ENCODE results near the gene GMDS.

Gene GMDS

DNA sequence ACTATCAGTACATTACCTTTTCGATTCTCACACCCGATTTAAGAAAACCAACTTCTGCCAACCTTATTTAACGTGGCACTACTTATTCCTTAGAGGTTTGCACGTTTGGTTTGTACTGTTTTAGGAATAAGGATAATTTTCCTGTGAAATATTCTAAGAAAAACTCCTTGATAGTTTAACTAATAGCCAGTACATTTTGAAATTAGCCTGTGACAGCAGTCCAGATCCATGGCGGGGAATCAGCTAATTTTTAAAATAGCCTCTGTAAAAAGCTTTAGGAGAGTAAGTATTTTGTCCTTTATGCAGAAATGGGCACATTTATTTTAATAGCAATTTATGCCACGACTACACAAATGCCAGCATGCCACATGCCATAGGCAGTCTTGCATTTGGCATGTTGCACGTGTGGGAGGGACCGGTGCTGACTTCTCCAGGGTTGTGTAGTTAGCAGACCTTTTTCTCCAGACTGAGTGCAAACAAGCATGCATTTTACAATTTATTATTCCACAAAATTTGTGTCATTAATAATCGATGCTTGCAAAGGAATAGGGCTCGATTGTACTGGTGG, 629.5 kb downstream of the GMDS start:
- DNase-seq (ENCODE audit: low read depth in 3 of 3), result no peak

DNA sequence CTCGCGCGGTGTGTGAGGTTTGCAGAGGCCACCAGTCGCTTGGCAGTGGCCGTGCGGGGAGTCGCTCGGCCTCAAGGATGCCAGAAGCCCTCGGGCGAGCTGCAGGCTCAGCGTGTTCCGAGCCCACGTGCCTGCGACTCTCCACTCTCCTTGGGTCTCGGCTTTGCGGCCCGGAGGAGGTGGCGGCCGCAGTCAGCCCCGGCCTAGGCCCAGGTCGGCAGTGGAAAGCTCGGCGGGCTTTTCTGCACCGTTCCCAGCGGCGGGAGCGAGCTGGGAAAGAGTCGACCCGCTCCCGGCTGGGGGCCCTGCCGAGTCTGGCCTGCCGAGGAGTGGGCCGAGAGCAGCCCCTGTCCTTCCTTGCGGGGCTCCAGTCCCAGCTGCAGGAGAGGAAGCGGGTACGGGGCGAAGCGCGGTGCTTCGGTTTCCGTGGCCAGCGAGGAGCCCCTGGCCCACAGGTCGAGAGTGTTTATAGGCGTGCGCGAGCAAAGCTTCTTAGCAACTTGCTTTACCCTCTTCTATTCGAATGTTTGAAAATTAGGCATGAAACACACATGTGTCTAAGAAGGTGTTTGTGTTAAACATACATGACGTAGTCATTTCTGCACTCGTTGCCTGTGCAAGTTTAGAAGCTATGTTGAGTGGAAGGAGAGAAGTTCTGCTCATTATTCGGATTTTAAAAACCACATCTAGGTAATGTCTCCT, 630.1 kb downstream of the GMDS start:
- no peak for DNase-seq (ENCODE audit: low read depth in 3 of 3)

DNA sequence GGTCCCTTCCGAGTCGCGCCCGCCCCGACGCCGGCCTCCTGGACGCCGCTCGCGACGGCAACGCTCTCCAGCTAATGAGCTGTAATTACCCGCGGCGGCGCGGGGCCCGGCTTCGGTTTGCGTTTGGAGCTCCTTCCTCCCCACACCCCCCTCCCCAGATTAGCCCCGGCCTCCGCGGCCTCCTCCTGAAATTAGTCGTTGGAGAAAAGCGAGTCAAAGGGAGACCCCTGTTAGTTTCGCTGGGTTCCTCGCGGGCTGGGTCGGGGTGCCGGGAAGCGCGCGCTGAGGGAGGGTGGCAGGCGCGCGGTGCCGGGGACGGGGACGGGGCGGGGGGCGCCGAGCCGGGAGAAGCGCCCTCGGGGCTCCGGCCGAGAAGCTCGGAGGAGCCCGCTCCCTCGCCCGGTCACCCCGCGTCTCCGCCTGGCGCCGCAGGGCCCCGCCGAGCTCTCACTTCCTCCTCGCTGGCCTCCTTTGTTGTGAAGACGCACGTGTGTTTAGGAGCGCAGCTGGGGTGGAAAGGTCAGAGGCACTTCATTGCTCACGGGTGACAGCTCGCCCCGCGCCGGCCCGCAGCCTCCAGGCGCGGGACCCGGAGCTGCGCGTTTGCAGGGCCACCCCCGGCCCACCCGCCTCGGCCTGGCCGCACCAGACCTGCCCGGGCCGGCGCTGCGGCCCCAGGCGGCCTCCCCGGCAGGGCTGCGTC, 630.8 kb downstream of the GMDS start:
- DNase-seq (ENCODE audit: low read depth in 3 of 3), result no peak

DNA sequence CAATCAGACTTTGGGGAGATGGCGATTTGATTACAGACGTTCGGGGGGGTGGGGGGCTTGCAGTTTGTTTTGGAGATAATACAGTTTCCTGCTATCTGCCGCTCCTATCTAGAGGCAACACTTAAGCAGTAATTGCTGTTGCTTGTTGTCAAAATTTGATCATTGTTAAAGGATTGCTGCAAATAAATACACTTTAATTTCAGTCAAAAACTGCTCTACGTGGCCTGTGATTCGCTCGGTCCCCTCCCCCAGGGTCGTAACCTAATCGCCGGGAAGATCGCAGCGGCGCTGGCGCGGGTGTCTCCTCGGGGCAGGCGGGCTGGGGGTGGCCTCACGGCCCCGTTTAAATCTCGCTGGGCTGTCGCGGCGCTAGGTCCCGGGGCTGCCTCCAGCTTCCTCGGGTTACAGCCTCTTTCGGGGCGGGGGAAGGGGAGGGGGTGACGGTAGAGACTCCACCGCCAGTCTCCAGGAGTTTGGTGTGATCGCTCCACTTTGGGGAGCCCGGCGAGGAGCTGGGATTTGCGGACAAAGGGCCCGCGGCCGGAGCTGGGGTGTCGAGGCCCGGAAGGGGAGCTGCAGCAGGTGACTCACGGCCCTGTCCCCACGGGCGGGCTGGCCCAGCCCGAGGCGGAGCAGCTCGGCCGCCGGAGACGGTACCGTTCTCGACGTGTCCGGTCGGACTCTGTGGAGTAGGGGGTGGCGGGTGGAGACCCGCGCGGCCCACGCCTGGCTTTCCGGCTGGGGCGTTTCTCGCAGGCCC, 631.5 kb downstream of the GMDS start:
- DNase-seq (ENCODE audit: low read depth in 3 of 3), result no peak

DNA sequence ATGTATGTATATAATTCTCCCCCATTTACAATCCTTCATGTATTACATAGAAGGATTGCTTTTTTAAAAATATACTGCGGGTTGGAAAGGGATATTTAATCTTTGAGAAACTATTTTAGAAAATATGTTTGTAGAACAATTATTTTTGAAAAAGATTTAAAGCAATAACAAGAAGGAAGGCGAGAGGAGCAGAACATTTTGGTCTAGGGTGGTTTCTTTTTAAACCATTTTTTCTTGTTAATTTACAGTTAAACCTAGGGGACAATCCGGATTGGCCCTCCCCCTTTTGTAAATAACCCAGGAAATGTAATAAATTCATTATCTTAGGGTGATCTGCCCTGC, 632.1 kb downstream of the GMDS start:
- DNase-seq (ENCODE audit: low read depth in 3 of 3), result no peak

DNA sequence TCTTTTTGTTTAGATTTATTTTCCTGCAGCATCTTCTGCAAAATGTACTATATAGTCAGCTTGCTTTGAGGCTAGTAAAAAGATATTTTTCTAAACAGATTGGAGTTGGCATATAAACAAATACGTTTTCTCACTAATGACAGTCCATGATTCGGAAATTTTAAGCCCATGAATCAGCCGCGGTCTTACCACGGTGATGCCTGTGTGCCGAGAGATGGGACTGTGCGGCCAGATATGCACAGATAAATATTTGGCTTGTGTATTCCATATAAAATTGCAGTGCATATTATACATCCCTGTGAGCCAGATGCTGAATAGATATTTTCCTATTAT, 632.5 kb downstream of the GMDS start:
- DNase-seq (ENCODE audit: low read depth in 3 of 3), result no peak

DNA sequence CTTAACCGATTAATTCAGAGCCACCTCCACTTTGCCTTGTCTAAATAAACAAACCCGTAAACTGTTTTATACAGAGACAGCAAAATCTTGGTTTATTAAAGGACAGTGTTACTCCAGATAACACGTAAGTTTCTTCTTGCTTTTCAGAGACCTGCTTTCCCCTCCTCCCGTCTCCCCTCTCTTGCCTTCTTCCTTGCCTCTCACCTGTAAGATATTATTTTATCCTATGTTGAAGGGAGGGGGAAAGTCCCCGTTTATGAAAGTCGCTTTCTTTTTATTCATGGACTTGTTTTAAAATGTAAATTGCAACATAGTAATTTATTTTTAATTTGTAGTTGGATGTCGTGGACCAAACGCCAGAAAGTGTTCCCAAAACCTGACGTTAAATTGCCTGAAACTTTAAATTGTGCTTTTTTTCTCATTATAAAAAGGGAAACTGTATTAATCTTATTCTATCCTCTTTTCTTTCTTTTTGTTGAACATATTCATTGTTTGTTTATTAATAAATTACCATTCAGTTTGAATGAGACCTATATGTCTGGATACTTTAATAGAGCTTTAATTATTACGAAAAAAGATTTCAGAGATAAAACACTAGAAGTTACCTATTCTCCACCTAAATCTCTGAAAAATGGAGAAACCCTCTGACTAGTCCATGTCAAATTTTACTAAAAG, 633.0 kb downstream of the GMDS start:
- DNase-seq (ENCODE audit: low read depth in 3 of 3), result no peak

DNA sequence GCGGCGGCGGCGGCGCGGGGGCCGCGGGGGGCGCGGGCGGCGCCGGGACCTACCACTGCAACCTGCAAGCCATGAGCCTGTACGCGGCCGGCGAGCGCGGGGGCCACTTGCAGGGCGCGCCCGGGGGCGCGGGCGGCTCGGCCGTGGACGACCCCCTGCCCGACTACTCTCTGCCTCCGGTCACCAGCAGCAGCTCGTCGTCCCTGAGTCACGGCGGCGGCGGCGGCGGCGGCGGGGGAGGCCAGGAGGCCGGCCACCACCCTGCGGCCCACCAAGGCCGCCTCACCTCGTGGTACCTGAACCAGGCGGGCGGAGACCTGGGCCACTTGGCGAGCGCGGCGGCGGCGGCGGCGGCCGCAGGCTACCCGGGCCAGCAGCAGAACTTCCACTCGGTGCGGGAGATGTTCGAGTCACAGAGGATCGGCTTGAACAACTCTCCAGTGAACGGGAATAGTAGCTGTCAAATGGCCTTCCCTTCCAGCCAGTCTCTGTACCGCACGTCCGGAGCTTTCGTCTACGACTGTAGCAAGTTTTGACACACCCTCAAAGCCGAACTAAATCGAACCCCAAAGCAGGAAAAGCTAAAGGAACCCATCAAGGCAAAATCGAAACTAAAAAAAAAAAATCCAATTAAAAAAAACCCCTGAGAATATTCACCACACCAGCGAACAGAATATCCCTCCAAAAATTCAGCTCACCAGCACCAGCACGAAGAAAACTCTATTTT, 633.7 kb downstream of the GMDS start:
- no peak for DNase-seq (ENCODE audit: low read depth in 3 of 3)

DNA sequence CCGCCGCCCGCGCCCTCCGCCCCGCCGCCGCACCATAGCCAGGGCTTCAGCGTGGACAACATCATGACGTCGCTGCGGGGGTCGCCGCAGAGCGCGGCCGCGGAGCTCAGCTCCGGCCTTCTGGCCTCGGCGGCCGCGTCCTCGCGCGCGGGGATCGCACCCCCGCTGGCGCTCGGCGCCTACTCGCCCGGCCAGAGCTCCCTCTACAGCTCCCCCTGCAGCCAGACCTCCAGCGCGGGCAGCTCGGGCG, 634.2 kb downstream of the GMDS start:
- DNase-seq (ENCODE audit: low read depth in 3 of 3), result no peak

DNA sequence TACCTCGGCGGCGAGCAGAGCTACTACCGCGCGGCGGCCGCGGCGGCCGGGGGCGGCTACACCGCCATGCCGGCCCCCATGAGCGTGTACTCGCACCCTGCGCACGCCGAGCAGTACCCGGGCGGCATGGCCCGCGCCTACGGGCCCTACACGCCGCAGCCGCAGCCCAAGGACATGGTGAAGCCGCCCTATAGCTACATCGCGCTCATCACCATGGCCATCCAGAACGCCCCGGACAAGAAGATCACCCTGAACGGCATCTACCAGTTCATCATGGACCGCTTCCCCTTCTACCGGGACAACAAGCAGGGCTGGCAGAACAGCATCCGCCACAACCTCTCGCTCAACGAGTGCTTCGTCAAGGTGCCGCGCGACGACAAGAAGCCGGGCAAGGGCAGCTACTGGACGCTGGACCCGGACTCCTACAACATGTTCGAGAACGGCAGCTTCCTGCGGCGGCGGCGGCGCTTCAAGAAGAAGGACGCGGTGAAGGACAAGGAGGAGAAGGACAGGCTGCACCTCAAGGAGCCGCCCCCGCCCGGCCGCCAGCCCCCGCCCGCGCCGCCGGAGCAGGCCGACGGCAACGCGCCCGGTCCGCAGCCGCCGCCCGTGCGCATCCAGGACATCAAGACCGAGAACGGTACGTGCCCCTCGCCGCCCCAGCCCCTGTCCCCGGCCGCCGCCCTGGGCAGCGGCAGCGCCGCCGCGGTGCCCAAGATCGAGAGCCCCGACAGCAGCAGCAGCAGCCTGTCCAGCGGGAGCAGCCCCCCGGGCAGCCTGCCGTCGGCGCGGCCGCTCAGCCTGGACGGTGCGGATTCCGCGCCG, 634.7 kb downstream of the GMDS start:
- DNase-seq (ENCODE audit: low read depth in 3 of 3), result no peak

DNA sequence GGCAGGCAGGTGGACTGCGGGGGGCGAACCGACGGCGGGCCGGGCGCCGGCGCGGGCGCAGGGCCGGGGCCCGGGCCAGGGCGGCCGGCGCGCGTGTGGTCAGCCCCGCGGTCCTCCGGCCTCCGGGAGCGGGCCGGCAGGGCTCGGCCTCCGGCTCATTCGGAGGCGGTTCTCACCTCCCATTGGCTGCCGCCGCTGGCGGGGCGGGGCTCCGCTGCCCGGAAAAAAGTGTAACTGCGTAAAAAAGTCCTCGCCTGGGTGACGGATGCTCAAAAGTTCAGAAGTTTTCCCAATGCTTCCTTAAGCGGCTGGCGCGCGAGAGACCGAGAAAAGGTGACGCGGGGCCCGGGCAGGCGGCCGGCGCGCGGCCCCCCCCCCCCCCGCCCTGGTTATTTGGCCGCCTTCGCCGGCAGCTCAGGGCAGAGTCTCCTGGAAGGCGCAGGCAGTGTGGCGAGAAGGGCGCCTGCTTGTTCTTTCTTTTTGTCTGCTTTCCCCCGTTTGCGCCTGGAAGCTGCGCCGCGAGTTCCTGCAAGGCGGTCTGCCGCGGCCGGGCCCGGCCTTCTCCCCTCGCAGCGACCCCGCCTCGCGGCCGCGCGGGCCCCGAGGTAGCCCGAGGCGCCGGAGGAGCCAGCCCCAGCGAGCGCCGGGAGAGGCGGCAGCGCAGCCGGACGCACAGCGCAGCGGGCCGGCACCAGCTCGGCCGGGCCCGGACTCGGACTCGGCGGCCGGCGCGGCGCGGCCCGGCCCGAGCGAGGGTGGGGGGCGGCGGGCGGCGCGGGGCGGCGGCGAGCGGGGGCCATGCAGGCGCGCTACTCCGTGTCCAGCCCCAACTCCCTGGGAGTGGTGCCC, 635.5 kb downstream of the GMDS start, which contains the start of gene FOXC1:
Gene FOXC1, plus strand, starts transcription at position 268 of the 849 bp plus-strand sequence. Its CDS starts 531 bp downstream, at position 799.
- peak in 2 of 3 experiments; percentile 31 to 57 for DNase-seq (ENCODE audit: low read depth in 3 of 3)

DNA sequence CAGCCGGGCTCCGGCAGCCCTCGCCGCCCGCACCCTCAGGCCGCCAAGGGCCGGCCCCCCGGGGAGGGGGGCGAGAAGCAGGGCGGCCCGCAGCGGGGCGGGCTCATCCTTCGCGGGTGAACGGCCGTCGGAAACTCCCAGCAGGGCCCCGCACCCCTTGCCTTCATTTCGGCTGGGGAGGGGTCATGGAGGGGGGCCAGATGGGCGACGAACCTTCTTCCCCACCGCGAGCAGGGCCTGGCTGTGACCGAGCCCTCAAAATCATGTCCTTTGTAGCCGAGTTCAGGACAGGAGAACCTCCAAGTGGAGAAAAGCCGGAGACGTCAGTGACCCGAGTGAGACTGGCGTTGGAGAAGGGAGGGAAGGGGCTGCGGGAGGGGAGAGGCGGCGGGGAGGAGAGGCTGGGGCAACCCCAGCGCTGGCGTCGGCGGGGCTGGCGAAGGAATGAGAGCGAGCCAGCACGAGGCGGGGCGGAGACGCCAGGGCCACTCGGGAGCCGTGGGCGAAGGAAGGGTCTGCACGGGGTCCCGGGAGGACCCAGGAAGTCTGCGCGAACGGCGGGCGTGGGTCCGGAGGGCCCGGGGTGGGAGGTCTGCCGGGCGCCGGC, 636.3 kb downstream of the GMDS start:
- DNase-seq (ENCODE audit: low read depth in 3 of 3), result no peak

DNA sequence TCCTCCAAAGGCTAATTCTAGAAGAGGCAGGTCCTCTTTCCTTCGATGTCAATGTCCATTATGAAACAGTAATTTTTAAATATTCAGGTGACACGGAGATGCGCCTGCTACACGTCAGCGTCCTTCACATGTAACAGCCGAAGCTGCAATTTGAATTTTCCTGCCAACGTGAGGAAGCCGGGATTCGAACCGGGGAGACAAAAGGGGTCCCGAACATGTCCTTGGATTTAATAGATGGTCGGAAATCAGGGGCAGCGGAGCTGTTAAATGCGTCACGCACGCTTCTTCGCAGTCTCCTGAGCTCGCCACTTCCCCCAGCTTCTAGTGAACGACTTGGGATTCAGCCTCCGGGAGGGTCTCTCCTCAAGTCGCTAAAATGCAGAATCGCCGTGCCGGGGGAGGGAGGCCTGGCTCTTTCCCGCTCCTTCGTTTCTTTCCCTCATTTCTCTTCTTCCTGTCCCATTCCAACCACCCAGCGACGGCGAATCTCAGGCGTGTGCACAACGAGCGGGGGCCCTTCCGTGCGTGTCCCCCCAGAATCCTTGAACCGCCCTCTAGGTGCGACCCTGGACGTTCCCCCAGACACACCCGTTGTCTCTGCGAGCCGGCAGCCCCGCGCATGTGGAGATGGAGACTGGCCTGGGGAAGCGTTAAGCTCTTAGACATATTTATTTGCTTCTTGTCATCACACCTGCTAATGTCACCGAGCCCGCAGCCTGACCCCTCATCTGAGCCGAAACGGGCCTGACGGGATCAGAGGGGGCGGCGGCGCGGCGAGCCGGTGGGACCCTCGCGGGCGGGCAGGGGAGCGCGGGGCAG, 637.0 kb downstream of the GMDS start:
- no peak for DNase-seq (ENCODE audit: low read depth in 3 of 3)

DNA sequence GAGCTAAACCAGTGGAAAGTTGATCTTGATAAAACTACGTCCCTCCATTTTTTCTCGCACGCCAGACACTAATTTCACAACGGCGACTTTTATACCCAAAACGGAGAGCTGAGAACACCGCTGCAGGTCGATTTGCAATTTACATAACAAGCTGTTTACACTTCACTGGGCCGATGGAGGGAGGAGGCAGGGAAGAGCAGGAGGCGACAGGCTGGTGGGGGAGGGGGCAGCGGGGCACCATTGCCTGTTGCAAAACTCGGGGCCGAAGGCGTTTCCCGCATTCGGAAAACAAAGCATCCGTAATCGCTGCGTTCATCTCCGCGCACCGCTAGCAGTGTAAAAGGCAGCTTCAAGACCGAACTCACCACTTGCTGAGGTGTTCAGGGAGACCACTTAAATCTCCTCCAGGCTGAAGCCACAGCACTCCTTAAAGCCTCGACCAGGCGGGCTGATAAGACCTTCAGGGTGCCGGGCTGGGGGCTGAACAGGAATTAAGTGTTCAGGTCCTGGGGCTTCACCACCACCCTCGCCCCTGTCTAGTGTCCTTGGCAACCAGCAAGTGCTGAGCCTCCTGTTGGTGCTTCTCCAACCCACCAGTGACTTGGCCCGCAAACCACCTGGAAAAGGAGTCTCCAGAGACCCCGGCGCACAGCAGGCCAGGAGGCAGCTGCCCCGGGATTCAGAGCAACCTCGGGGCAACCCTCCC, 637.7 kb downstream of the GMDS start:
- DNase-seq (ENCODE audit: low read depth in 3 of 3), result no peak

DNA sequence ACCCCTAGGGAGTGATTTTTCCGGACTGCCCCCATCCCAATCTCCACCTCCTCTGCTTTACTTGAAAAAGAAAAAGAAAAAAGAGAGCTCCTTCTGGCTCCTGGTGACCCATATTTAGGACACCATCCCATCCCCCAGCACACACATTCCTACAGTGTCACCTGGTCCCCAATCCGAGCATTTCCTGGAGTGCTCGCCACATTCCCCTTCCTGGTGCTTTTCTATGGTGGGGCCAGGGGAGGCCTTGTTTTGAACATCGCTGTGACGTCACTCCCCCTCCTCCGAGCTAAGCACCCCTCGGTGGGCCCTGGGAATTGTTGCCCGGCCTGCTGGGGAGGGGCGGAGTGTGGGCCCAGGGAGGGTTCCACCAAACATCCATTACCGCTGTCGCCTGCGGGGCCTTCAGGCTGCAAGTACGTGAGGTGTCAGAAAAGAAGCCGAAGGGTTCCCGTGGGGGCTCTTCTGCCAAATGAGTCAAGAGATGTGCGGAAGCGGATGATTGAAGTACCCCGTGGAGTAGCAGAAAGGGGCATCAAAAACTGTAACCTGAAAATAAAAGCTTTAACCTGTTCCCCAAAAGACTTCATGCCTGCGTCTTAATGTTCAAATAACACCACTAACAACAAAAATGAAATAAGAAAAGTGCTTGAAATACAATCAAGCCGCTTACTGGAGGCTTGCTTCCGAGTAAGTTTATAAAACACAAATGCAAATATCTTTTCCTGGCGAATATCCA, 638.5 kb downstream of the GMDS start:
- DNase-seq (ENCODE audit: low read depth in 3 of 3), result no peak

DNA sequence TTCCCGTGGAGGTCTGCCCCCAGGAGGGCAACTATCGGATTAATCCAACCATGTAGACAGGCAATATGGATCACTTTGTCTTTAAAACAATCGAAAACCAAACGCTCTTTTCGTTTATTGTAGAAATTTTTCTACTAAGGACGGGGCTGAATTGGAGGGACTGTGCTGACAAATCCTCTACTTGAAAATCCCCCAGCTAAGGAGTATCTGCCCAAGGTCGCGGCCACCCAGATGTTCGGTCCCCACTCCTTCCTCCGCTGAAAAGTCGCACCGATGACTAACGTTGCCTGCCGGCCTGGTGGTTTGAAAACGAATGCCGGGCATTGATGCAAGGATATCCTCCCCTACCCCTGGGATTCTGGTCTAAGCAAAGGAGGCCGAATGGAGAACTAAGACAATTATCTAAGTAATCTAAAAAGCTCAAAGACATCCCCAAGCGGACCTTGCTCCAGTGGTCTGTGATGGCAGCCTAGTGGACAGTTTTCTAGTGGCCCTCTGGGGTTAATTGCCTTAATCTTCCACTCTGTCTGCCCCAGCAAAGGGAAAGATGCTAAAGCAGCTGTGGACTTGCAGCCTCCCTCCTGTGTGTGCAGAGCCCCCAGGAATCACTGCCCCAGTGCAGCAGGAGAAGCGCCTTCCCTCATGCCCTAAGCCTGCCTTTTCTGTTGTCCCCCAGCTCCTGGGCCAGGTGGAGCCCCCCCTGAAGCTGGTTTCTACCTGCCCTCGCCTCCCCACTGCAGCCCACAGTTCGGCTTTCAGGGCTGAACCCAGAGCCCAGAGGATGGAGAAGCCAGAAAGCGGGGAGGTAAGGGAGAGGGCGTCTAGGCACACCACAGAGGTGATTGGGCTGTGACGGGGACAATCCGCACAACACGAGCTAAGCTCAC, 639.3 kb downstream of the GMDS start:
- DNase-seq (ENCODE audit: low read depth in 3 of 3), result no peak
